ENCODE measurements around the gene CCDC106. TPM values are rescaled to one million over a fixed set of nuclear protein-coding genes. Genes with fewer than 3 reads are reported as not detected.
A peak's percentile ranks its signal among the peaks of the same experiment; 100 is the strongest.

The CCDC106 gene
- total RNA-seq, result 10 to 100 TPM; 12.1 to 13.4 TPM

DNA sequence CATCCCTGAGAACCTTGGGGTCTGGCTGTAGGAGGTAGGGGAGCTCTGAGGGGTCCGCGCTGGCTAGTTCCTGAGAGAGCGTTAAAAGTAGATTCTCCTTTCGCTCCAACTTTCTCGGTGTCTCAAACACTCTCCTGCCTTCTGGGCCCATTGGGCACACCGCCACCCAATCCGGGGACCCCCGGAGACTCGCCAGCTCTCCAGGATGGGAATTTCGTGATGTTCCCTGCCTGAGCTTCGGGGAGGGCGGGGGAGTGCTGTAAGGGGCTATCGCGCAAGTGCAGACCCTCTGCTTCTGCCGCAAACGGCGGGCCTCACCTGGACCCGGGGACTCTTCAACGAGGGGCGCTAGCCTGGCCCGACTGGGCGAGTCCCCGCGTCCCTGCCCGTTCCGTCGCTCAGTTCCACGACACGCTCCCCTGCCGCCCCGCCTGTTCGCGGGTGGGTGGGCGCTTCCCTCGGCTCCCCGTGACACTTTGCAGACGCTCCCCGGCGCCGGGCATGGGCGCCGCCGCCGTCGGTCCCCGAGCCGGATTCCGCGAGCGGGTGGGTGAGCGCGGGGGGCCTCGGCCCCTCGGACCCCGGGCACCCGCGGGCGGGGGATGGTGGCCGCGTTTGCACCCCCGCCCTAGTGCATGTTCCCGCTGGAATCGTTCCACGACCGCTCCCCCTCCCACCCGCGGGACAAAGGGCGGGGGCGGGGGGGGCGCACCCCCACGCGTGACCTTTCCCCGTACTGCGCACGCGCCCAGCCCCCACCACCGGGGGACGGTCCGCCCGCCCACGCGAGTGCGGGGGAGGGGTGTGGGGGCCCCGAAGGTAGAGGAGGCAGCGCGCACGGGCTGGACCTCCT lies at the start of gene CCDC106:
Gene CCDC106 (plus strand): TSS at position 481 of the 853 bp plus-strand sequence. CDS start 835 bp downstream, outside the sequence.
- DNase-seq (peak; percentile 79), ATAC-seq (ENCODE audit: low read depth) (peak; percentile 35)
- Mint-ChIP-seq H3K4me1 (peaks cover 24% of the 10 kb centered on the region), H3K27ac (peak within 1 kb of the TSS; percentile 83), H3K4me3 (peak within 1 kb of the TSS; percentile 89), H3K27me3 (no peaks in the 10 kb centered on the region), H3K9me3 (no peaks in the 10 kb centered on the region), H3K36me3 (peaks cover 11% of the 10 kb centered on the region)
- POLR2A ChIA-PET, result interaction anchor here (0.6 to 2.0 kb wide), 5 partner anchors 11 to 1788 kb away, joined by 3 to 13 read pairs (median 4); partner anchors contain the start of gene ZNF784

DNA sequence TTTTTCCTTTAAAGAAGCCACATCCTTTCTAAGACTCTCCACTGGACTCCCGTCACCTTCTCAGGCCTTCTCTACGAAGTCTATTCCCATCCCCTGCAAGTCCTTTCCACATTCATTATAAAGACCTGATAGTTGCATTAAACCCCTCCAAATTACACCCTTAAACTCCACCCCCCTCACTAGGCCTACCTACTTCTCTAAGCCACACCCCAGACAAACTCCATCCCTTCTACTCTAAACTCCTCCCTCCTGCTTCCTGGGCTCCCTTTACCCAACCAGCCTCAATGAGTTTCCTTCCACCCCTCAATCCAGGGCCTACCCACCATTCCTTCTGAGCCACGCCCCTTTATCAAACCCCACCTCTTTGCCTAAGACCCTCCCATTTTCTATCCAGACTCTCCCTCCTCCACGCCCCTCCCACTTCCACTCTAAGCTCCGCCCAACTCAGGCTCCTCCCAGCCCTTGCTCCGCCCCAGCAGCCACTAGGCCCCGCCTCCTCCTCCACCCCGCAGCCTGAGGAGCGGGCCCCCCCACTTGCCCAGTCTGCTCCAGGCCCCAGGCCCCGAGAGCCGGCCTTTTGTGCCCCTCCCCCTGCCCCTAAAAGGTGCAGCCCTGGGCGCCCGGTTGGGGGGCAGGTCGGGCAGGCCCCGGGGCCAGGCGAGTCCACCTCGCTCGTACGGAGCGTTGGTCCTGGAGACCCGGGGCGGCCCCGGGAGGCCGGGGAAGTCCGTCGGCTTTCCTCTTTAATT lies 49.1 kb upstream of the CCDC106 start:
- POLR2A ChIA-PET, result interaction anchor here (0.6 to 3.4 kb wide), 21 partner anchors 12 to 1150 kb away, joined by 3 to 49 read pairs (median 4); partner anchors contain the start of genes HSPBP1, ISOC2, LENG8 and PPP6R1
- ATAC-seq (ENCODE audit: low read depth) (peak; percentile 59), DNase-seq (peak; percentile 97)
- Mint-ChIP-seq H3K36me3 (peaks cover 32% of the 10 kb centered on the region), H3K27me3 (no peaks in the 10 kb centered on the region), H3K27ac (peak overlapping the region; percentile 99), H3K4me3 (peak overlapping the region; percentile 99), H3K9me3 (no peaks in the 10 kb centered on the region), H3K4me1 (peaks cover 21% of the 10 kb centered on the region)

DNA sequence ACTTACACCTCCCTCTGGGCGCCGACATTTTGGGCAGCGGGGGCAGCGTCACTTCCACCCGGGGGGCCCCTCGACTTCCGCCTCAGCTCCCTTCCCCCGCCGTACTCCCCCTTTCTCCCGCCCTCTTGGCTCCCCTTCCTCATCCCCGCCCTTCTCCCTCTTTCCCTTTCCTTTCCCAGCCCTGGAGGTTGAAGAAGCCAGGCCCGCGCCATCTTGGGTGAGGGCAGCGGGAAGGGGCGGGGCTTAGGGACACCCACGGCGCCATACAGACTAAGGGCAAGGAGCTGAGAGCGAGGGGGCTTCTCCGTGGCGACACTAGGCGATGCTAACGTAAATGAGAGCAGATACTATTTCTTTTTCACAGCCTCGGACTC lies 48.6 kb upstream of the CCDC106 start, which contains the start of gene FIZ1:
Gene FIZ1 (minus strand): TSS at position 50 of the 374 bp plus-strand sequence. CDS start 1,652 bp downstream, outside the sequence.
- POLR2A ChIA-PET, result interaction anchor here (0.6 to 3.4 kb wide), 21 partner anchors 12 to 1151 kb away, joined by 3 to 49 read pairs (median 4); partner anchors contain the start of genes HSPBP1, ISOC2, LENG8 and PPP6R1
- Mint-ChIP-seq H3K4me3 (peak within 1 kb of the TSS; percentile 99), H3K27me3 (no peaks in the 10 kb centered on the region), H3K4me1 (peaks cover 23% of the 10 kb centered on the region), H3K36me3 (peaks cover 32% of the 10 kb centered on the region), H3K9me3 (no peaks in the 10 kb centered on the region), H3K27ac (peak within 1 kb of the TSS; percentile 99)
- DNase-seq, result peak; percentile 95
- peak; percentile 77 for ATAC-seq (ENCODE audit: low read depth)

DNA sequence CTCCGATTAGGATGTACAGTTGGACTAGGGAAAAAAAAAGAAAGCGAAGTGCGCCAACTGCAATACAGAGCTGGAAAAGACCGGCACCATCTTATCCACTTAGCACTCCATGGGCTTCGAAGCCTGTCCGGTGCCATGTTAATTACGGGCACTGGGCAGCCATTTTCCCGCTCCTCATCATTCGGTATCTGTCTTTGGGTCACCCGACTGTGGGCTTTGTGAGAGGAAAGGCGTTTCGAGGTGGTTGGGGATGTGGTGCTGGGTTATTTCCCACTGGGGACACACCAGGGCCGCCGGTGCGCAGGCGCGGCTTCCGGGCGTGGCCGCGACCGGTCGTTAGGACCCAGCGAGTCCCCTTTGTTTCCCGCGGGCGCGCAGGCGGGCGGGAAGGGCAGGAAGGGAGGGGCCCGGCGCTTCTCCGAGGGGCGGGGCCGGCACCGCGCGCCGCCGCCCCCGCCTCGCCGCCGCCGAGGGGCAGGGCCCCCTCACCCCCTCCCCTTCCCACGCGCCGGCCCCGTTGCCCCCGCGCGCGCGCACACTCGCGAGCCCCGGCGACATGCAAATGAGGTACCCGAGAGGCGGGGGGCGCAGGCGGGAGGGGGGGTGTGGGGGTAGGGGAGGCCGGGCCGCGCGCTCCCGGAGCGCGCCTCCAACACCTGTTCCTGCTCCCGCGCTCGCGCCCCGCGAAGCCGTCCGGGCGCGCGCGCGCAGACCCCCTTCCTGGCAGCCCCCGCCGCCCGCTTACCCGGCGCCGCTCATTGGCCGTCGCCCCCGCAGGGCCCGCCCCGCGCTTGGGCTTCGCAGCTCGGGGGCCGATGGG lies 48.0 kb upstream of the CCDC106 start, which contains the start of gene ZNF524:
Gene ZNF524 (plus strand): TSS at position 447 of the 820 bp plus-strand sequence. CDS start 1,825 bp downstream, outside the sequence.
- Mint-ChIP-seq H3K36me3 (peaks cover 27% of the 10 kb centered on the region), H3K4me3 (peak within 1 kb of the TSS; percentile 99), H3K4me1 (peaks cover 27% of the 10 kb centered on the region), H3K9me3 (no peaks in the 10 kb centered on the region), H3K27ac (peak within 1 kb of the TSS; percentile 99), H3K27me3 (no peaks in the 10 kb centered on the region)
- DNase-seq, result peak; percentile 91
- peak; percentile 65 for ATAC-seq (ENCODE audit: low read depth)
- POLR2A ChIA-PET, result interaction anchor here (0.6 to 3.4 kb wide), 21 partner anchors 13 to 1151 kb away, joined by 3 to 49 read pairs (median 4); partner anchors contain the start of genes HSPBP1, ISOC2, LENG8 and TMEM238

DNA sequence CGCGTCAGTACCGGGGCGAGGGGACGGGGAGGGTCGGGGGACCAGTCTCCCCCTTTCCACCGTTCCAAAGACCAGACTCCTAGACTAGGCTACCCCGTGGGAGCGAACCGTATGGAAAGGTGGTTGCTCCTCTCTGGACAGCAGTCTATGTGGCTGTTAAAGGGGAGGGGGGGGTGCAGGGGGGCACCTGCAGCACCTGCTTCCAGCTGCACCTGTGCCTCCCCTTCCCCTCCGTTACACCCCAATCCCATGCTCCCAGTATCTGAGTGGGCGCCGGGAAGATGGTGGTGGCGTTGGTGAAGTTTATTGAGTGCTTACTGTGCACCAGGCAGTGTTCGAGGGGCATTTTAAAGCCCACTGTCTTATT lies 47.4 kb upstream of the CCDC106 start:
- no peak for ATAC-seq (ENCODE audit: low read depth)
- Mint-ChIP-seq H3K9me3 (no peaks in the 10 kb centered on the region), H3K27ac (peak overlapping the region; percentile 87), H3K4me1 (peaks cover 27% of the 10 kb centered on the region), H3K4me3 (peak overlapping the region; percentile 86), H3K27me3 (no peaks in the 10 kb centered on the region), H3K36me3 (peaks cover 22% of the 10 kb centered on the region)
- POLR2A ChIA-PET, result interaction anchor here (0.6 to 3.4 kb wide), 5 partner anchors 17 to 346 kb away, joined by 3 to 18 read pairs (median 4); partner anchors contain the start of gene U2AF2
- no peak for DNase-seq

DNA sequence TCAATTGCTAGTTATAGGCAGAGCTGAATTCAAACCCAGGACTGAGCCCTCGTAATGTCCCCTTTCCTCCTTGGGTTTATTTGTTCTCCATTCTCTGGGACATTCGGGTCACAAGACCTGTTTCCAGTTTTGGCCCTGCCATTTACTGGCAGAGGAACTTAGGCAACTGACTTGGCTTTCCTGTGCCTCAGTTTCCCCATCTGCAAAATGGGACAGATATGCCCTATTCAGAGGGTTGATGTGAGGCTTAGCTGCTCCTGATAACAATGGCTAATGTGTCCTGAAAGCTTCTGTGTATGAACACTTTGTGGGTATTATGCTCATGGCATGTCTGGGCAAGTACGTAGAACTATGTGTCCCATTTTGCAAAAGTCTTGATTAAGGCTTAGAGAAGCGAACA lies 46.9 kb upstream of the CCDC106 start:
- DNase-seq (no peak), ATAC-seq (ENCODE audit: low read depth) (no peak)
- H3K4me3 Mint-ChIP-seq, result peak overlapping the region; percentile 86
- peaks cover 28% of the 10 kb centered on the region for H3K4me1 Mint-ChIP-seq
- no peaks in the 10 kb centered on the region for H3K27me3 Mint-ChIP-seq
- POLR2A ChIA-PET, result interaction anchor here (0.6 to 3.4 kb wide), 3 partner anchors 31 to 125 kb away, joined by 3 to 18 read pairs (median 3); partner anchors contain the start of gene U2AF2
- H3K9me3 Mint-ChIP-seq, result no peaks in the 10 kb centered on the region
- peaks cover 18% of the 10 kb centered on the region for H3K36me3 Mint-ChIP-seq
- H3K27ac Mint-ChIP-seq, result peak overlapping the region; percentile 87

DNA sequence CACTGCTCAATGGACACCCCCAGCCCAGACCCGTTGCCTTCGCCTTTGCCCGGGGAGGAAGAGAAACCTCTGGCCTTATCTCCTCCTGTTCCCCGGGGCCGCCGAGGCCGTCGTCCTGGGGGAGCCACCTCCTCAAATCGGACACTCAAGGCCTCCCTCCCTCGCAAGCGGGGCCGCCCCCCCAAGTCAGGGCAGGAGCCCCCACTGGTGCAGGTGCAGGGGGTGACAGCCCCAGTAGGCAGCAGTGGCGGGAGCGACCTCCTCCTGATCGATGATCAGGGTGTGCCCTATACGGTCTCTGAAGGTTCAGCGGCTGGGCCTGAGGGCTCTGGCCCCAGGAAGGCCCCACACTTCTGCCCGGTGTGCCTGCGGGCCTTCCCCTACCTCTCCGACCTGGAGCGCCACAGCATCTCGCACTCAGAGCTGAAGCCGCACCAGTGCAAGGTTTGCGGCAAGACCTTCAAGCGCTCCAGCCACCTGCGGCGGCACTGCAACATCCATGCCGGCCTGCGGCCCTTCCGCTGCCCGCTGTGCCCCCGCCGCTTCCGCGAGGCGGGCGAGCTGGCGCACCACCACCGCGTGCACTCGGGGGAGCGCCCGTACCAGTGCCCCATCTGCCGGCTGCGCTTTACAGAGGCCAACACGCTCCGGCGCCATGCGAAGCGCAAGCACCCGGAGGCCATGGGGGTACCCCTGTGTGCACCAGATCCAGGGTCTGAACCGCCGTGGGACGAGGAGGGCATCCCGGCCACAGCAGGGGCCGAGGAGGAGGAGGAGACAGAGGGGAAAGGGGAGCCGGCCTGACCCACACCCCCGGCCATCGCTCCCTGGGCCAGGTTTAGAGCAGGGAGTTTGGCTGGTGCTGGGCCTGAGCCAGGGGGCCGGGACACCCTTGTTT lies 45.7 kb upstream of the CCDC106 start:
- peaks cover 40% of the 10 kb centered on the region for H3K4me1 Mint-ChIP-seq
- no peaks in the 10 kb centered on the region for H3K9me3 Mint-ChIP-seq
- H3K36me3 Mint-ChIP-seq, result peaks cover 15% of the 10 kb centered on the region
- H3K27me3 Mint-ChIP-seq, result no peaks in the 10 kb centered on the region
- H3K27ac Mint-ChIP-seq, result no peak overlapping the region
- H3K4me3 Mint-ChIP-seq, result no peak overlapping the region
- POLR2A ChIA-PET, result no interaction called here
- ATAC-seq (ENCODE audit: low read depth) (no peak), DNase-seq (no peak)

DNA sequence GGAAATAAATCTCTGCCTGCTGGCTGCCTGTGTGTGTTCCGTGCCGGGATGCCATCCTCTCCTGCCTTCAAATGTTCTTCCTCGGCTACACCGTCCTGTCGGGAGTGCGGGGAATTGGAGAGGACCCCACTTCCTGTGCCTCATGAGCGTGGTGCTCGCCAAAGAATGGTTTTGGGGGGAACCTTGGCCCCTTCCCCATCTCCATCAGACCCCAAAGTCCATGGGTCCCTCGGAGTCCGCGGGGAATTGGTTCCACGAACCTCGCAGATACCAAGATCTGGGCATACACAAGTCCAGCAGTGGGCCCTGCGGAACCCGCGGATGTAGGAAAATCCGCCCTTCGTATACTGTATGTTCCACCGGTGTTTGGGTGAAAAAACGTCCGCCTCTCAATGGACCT lies 44.9 kb upstream of the CCDC106 start:
- peak overlapping the region; percentile 38 for H3K4me3 Mint-ChIP-seq
- no peaks in the 10 kb centered on the region for H3K27me3 Mint-ChIP-seq
- no peak for ATAC-seq (ENCODE audit: low read depth)
- no peaks in the 10 kb centered on the region for H3K9me3 Mint-ChIP-seq
- peaks cover 15% of the 10 kb centered on the region for H3K36me3 Mint-ChIP-seq
- peaks cover 44% of the 10 kb centered on the region for H3K4me1 Mint-ChIP-seq
- H3K27ac Mint-ChIP-seq, result peak overlapping the region; percentile 78
- POLR2A ChIA-PET, result interaction anchor here (1.7 kb wide), 1 partner anchor 195 kb away, joined by 4 read pairs; the partner anchor contains the start of gene UBE2S
- DNase-seq, result no peak

DNA sequence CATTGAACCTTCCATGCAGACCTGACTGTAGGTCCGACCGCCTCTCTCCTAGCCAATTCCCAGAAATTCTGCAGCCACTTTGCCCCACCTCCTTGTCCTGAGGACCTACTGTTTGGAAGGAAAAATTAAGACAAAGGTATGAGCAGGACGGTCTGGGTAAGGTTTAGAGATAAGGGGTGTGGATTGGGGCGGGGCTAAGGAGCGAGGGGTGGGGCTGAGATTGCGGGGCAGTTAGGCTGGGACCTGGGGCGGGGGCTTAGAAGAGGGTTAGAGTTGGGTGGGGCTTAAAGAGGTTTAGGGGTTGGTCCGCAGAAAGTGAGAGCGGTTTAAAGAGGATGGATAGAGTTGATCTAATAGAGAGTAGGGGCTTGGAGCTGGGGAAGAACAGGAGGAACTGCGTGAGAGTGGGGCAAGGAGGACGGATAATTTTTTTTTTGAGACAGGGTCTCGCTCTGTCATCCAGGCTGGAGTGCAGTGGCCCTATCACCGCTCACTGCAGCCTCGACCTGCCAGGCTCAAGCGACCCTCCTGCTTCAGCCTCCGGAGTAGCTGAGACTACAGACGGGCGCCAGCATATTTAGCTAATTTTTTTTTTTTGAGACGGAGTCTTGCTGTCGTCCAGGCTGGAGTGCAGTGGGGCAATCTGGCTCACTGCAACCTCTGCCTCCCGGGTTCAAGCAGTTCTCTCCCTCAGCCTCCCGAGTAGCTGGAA lies 44.3 kb upstream of the CCDC106 start:
- no peaks in the 10 kb centered on the region for H3K27me3 Mint-ChIP-seq
- POLR2A ChIA-PET, result interaction anchor here (0.6 to 2.8 kb wide), 7 partner anchors 22 to 265 kb away, joined by 3 to 29 read pairs (median 4); partner anchors contain the start of genes TMEM238, UBE2S, ZNF628 and ZNF784
- H3K9me3 Mint-ChIP-seq, result no peaks in the 10 kb centered on the region
- no peak for DNase-seq
- peak overlapping the region; percentile 85 for H3K4me3 Mint-ChIP-seq
- peaks cover 44% of the 10 kb centered on the region for H3K4me1 Mint-ChIP-seq
- no peak for ATAC-seq (ENCODE audit: low read depth)
- peaks cover 16% of the 10 kb centered on the region for H3K36me3 Mint-ChIP-seq
- H3K27ac Mint-ChIP-seq, result peak overlapping the region; percentile 78

DNA sequence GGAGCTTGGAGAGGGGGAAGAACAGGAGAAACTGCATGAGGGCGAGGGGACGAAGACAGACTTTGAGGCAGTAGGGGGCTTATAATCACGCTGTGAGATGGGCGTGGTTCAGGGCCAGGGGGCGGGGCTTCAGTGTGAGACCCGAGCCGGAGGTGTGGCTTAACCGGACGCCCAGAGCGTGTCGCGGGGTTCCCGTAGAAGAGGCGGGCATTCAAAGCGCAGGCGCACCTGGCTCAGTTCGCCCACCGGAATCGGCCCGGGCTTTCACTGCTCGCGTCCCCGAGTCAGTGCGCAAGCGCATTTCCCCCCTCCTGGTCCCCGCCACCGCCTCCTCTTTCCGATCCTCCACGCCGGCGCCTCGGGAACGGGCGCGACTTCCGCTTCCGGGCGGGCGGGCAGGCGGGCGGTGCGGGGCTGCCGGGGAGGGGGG lies 42.8 kb upstream of the CCDC106 start:
- Mint-ChIP-seq H3K27me3 (no peaks in the 10 kb centered on the region), H3K9me3 (no peaks in the 10 kb centered on the region), H3K27ac (peak overlapping the region; percentile 92), H3K36me3 (peaks cover 23% of the 10 kb centered on the region), H3K4me1 (peaks cover 46% of the 10 kb centered on the region), H3K4me3 (peak overlapping the region; percentile 85)
- DNase-seq, result peak; percentile 97
- peak; percentile 83 for ATAC-seq (ENCODE audit: low read depth)
- POLR2A ChIA-PET, result interaction anchor here (1.1 to 2.8 kb wide), 10 partner anchors 16 to 221 kb away, joined by 3 to 29 read pairs (median 4); partner anchors contain the start of genes NAT14, TMEM238, ZNF628 and ZNF784

All from activated naive CD8-positive, alpha-beta T cell treated with anti-CD3 and anti-CD28 coated beads, Interleukin-2, amount 10 ng/mL, durations not matched to agents 7 days and 5 days (primary cell).